NK-92 treated with Interleukin-12 subunit alpha and Interleukin-12 subunit beta, amount 100 ng/mL, for 24 hours (cell line): Measurements from ENCODE around the gene SLC27A3.

Source experiments
- DNase-seq: peaks from one replicate; lab custom pipeline; 2025; lab: John Stamatoyannopoulos, UW

The SLC27A3 gene

GRCh38 chr1:153774780-153775457, at the start of gene SLC27A3:
Gene SLC27A3 (plus strand): TSS chr1:153775407. CDS start chr1:153775498, 91 bp downstream.
- peak; percentile 88 for DNase-seq

GRCh38 chr1:153727463-153728304, 47.5 kb upstream of the SLC27A3 start, which contains the start of gene INTS3:
Gene INTS3 (plus strand): TSS chr1:153728050. CDS start chr1:153728635, 585 bp downstream.
- DNase-seq = peak; percentile 99

- DNase-seq = no peak
Measured at GRCh38 chr1:153728305-153729066, 46.7 kb upstream of the SLC27A3 start.

GRCh38 chr1:153730468-153730988, 44.7 kb upstream of the SLC27A3 start:
- no peak for DNase-seq

GRCh38 chr1:153733970-153734369, 41.2 kb upstream of the SLC27A3 start:
- DNase-seq = no peak

- no peak for DNase-seq
Measured at GRCh38 chr1:153734396-153735089, 40.7 kb upstream of the SLC27A3 start.

- DNase-seq = no peak
Measured at GRCh38 chr1:153735090-153735420, 40.2 kb upstream of the SLC27A3 start.

GRCh38 chr1:153741986-153742385, 33.2 kb upstream of the SLC27A3 start:
- no peak for DNase-seq

- no peak for DNase-seq
Measured at GRCh38 chr1:153742411-153743142, 32.6 kb upstream of the SLC27A3 start.

- DNase-seq = no peak
Measured at GRCh38 chr1:153745417-153745816, 29.8 kb upstream of the SLC27A3 start.

- DNase-seq = no peak
Measured at GRCh38 chr1:153746174-153746573, 29.0 kb upstream of the SLC27A3 start.

- DNase-seq = no peak
Measured at GRCh38 chr1:153748903-153749302, 26.3 kb upstream of the SLC27A3 start.

GRCh38 chr1:153749408-153750005, 25.7 kb upstream of the SLC27A3 start:
- peak; percentile 48 for DNase-seq

GRCh38 chr1:153750026-153750995, 24.9 kb upstream of the SLC27A3 start:
- no peak for DNase-seq

- no peak for DNase-seq
Measured at GRCh38 chr1:153752072-153752471, 23.1 kb upstream of the SLC27A3 start.

GRCh38 chr1:153752571-153753195, 22.5 kb upstream of the SLC27A3 start:
- DNase-seq = no peak

GRCh38 chr1:153754266-153754665, 20.9 kb upstream of the SLC27A3 start:
- DNase-seq = no peak

- no peak for DNase-seq
Measured at GRCh38 chr1:153760440-153760839, 14.8 kb upstream of the SLC27A3 start.
